NT2/D1 (cell line): ENCODE measurements around the gene NRXN3.

Experiments
- YY1 ChIP-seq: IDR thresholded peaks from 2 replicates; pipeline ENCODE4 v1.6.1; 2011; ENCODE audit not compliant: insufficient read length, insufficient read depth
- ZNF274 ChIP-seq: IDR thresholded peaks from 2 replicates; pipeline ENCODE4 v1.6.1; 2011; ENCODE audit warnings: mild to moderate bottlenecking, low read depth, low read length

GRCh38 chr14:79453276-79453675 is 1283.1 kb downstream of the NRXN3 start:
- no peak for TF ChIP-seq YY1
- no peak for TF ChIP-seq ZNF274
